NCI-H128 (cell line): ENCODE data around the gene BMS1.
"Not testable (repeated sequence)": the region's sequence is repeated elsewhere in the genome, so short reads cannot be mapped to it uniquely, and the experiment has no call there.

Experiments used
- DNase-seq: peaks from one replicate; lab custom pipeline; 2025; ENCODE audit not compliant: unreplicated experiment; lab: John Stamatoyannopoulos, UW

Gene BMS1, protein sequence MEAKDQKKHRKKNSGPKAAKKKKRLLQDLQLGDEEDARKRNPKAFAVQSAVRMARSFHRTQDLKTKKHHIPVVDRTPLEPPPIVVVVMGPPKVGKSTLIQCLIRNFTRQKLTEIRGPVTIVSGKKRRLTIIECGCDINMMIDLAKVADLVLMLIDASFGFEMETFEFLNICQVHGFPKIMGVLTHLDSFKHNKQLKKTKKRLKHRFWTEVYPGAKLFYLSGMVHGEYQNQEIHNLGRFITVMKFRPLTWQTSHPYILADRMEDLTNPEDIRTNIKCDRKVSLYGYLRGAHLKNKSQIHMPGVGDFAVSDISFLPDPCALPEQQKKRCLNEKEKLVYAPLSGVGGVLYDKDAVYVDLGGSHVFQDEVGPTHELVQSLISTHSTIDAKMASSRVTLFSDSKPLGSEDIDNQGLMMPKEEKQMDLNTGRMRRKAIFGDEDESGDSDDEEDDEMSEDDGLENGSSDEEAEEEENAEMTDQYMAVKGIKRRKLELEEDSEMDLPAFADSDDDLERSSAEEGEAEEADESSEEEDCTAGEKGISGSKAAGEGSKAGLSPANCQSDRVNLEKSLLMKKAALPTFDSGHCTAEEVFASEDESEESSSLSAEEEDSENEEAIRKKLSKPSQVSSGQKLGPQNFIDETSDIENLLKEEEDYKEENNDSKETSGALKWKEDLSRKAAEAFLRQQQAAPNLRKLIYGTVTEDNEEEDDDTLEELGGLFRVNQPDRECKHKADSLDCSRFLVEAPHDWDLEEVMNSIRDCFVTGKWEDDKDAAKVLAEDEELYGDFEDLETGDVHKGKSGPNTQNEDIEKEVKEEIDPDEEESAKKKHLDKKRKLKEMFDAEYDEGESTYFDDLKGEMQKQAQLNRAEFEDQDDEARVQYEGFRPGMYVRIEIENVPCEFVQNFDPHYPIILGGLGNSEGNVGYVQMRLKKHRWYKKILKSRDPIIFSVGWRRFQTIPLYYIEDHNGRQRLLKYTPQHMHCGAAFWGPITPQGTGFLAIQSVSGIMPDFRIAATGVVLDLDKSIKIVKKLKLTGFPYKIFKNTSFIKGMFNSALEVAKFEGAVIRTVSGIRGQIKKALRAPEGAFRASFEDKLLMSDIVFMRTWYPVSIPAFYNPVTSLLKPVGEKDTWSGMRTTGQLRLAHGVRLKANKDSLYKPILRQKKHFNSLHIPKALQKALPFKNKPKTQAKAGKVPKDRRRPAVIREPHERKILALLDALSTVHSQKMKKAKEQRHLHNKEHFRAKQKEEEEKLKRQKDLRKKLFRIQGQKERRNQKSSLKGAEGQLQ

DNA sequence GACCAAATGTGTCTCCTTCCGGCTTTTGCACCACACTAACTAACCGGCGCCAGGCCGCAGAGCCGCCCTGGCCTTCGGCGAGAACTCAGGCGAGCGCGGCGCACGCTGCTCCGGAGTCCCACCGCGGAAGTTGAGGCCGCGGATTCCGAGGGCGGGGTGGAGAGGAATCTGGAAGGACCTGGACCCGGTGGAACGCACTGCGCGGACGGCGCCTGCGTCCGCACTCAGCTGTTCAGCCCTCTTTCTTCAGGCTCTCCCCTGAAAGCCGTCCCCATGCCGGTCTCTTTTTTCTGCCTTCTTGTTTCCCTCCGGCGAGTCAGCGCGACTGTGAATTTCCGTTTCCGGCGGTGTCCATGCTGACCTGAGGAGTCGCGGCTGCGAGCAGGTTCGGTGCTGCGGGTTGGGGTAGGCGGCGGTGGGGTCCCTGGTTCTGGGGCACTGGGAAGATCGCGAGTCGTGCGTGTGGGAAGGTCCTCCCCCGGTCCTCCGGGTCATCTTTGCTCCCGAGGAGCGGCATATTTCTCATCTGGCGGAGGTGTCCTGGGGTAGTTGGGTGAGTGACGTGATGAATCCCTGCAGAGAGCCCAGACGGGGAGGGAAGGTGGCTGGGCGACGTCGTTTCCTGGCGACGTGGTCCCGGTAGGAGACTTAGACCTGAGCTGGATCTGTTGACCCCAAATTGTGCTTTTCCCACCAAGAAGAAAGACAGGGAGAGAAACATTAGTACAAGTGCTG is at the start of gene BMS1:
BMS1 (plus strand) TSS at position 350 of the 735 bp plus-strand sequence. CDS start 1,600 bp downstream, outside the sequence.
- DNase-seq = peak; percentile 55

DNA sequence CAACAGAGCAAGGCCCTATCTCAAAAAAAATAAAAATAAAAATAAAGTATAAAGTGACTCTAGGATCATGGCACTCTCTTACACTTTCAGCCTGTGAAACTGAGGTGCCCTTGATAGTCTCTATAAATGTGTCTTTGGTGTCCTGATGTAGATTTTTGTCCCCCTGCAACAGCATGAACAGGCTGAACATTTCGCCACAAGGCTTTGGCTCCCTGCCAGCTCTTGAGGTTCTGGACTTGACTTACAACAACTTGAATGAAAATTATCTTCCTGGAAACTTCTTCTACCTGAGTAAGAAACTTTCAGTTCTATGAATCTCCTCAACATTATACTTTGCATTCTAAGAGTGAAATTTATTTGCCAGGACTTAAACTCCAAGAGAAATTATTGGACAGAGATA is 48.1 kb upstream of the BMS1 start:
- DNase-seq = no peak

DNA sequence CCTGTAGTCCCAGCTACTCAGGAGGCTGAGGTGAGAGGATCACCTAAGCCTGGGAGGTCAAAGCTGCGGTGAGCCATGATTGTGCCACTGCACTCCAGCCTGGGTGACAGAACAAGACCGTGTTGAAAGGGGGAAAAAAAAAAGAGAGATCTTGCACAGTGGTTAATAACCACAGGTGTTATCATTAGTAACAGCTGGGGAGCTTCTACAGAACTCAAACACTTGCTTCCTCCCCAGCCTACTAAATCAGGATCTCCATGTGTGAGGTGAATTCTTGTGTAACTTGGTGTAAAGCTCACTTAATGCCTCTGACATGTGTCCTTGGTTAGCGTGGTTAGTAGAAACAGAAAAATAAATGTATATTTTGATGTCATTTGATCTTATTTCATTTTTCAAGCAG is 43.9 kb upstream of the BMS1 start:
- DNase-seq = no peak

DNA sequence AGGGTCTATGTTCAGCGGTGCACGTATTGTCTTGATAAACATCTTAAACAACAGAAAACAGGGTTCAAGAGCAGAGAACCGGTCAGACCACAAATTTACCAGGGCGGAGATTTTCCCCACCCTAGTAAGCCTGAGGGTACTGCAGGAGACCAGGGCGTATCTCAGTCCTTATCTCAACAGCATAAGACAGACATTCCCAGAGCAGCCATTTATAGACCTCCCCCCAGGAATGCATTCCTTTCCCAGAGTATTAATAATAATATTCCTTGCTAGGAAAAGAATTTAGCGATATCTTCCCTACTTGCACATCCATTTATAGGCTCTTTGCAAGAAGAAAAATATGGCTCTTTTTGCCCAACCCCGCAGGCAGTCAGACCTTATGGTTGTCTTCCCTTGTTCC is 41.1 kb upstream of the BMS1 start:
- DNase-seq = not testable (repeated sequence)

DNA sequence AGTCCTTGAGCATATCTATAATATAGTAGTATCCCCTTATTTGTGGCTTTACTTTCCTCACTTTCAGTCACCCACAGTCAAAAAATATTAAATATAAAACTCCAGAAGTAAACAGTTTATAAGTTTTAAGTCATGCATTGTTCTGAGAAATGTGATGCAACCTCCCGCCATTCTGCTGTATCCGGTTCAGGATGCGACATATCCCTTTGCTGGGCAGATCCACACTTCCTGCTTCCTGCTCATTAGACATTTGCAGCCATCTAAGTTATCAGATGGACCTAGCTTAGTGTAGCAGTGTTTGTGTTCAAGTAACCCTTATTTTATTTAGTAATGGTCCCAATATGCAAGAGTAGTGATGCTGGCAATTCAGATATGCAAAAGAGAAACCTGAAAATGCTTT is 38.9 kb upstream of the BMS1 start:
- DNase-seq = no peak

DNA sequence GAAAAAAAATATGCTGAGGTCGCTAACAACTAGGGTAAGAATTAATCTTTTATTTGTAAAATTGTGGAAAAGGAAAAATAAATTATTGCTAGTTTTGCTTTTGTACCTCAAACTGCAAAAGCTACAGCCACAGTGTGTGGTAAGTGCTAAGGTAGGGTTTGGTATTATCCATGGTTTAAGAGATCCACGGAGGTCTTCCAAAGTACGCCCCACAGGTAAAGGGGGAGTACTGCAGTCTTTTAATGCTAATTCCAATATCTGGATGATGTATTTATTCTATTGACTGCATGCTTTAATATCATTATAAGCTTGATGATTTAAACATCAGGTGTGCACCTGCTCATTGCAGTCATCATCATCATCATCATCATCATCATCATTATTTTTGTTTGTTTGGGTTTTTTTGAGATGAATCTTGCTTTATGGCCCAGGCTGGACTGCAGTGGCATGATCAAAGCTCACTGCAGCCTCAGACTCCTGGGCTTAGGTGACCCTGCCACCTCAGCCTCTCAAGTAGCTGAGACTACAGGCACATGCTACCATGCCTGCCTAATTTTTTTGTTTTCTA is 38.4 kb upstream of the BMS1 start:
- DNase-seq = no peak

DNA sequence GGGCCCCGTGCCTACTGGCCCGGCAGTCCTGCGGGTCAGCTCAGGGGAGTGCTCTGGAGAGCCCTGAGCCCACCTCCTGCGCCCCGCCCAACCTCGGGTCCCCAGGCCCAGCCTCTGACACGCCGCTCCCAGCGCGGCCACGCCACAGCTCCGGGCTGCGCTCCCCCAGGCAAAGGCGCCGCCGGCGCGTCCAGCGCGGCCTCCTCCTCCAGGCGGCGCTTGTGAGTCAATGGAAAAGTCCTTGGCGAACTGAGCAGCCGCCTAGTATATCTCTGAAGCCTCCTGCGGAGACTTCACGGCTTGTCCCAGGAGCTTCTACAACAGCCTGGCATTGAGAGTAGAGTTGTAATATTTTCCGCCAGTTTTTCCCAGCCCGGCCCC is 29.5 kb upstream of the BMS1 start:
- DNase-seq = no peak

DNA sequence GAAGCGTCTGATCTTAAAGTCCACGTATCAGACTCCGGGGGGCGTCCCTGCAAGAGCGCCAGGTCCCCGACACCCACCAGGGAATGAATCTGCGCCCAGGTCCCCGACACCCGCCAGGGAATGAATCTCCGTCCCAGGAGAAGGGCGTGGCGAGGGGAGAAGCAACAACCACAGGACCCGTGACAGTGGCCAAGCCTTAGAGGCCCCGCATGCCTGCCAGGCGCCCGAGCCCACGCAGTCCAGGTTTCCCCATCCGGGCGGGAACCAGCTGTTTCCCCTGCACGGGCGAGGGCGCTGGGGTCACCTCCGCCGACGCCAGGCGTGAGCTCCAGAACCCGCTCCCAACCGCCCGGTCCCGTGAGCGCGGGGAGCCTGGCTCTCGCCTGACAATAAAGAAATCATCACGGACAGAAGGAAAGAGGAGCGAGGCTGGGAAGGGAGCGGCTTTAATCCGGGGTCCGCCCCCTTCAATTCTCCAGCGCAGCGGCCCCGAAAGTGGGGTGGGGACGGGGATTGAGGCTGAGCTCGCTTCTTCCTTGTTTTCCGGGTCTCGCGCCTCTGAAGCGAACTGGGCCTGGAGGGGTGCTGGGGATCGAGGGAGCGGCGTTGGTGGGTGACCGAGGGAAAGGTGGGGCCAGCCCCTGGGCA is 29.0 kb upstream of the BMS1 start:
- no peak for DNase-seq

DNA sequence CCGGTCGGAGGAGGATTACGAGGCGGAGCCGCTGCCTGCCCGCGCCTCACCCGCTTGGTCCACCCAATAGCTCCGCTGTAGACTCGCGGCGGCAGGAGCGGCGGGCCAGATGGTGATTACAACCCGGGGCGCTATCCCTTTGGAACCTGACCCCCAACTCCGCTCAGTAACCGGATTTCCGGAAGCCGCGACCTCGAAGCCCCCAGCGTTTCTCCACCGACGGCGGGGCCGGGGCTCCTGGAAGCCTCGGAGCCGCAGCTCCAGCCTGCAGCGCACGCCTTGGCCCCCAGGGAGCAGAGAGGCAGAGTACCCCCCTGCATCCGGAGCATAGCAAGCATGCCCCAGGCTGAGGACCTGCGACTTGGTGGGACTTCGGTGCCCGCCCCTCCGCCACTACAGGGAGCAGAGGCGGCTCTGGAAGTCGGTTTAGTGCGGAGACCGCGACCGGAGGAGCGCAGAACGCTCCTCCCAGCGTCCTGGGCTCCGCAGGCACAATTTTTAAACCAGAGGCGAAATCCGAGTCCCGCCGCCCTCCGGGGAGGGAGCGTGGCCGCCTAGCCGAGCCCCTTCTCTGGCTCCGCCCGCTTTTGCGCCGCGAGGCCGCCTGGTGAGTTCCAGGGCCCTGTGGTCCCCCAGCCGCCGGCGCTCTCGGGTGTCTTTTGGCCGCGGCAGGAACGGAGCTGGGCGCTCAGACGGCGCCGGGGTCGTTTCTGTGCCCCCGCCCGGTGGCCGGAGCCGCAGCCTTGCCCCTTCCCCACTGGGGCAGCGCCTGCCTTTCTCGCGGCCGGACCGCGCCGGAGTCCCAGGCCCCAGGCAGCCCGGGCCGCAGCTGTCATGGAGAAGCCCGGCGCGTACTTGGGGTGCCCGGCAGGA is 28.2 kb upstream of the BMS1 start:
- DNase-seq = no peak

DNA sequence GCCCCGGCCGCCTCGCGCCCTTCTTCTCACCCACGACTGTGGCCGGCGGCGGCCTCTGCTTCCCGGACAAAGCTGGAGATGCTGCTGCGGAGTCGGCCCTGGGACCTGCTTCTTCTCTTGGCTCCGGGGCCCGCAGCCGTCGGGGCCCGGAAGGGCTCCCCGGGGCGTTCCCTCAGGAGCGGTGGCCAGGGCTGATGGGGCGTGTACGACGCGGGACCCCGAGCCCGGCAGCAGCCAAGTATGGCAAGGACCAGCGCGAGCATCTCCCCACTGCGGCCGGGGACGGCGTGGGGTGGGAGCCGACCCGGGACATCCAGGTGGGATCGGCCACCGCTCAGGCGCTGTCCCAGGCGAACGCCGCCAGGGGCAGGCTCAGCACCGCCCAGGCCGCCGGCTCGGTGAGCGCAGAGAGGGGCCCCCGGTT is 27.6 kb upstream of the BMS1 start:
- no peak for DNase-seq

DNA sequence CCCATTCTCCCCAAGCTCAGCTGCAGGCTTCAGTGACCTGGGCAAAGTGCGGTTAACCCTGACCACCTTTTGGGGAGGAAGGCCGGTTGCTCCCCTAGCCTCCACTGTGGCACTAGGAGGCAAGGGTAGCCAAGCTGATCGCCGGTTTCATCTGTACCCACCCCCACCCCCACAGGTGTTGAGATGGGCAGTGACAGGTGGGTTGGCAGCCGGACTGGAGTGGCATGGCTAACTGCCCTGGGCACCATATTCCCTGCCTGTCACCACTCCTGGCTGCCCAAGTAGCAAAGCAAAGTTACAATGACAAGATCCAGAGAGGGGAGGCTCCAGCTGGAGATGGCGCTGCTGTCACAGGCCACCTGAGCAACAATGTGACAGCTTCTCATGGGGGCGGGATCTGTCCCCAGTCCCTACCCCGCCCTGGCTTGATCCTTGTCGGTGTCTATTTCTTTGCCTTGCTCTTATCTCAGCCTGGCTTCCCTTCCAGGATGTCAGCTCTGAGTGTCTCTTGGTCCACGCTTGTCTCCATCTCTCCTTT is 27.0 kb upstream of the BMS1 start:
- no peak for DNase-seq

DNA sequence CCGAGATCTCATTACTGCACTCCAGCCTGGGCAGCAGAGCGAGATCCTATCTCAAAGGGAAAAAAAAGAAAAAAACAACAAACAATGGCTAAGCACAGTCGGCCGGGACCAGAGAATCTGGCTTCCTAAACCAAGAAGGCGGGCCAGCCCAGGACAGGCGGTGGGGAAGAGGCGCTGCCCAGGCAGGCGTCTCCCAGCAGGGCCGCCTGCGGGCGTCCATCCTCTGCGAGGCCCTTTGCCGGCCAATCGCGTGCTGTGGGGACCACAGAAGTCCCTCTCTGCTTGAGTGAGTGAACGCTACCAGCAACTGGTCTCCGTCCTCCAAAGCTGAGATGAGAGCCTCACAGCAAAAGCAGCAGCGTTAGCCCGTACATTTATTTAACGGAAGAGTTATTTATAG is 14.7 kb upstream of the BMS1 start:
- no peak for DNase-seq

DNA sequence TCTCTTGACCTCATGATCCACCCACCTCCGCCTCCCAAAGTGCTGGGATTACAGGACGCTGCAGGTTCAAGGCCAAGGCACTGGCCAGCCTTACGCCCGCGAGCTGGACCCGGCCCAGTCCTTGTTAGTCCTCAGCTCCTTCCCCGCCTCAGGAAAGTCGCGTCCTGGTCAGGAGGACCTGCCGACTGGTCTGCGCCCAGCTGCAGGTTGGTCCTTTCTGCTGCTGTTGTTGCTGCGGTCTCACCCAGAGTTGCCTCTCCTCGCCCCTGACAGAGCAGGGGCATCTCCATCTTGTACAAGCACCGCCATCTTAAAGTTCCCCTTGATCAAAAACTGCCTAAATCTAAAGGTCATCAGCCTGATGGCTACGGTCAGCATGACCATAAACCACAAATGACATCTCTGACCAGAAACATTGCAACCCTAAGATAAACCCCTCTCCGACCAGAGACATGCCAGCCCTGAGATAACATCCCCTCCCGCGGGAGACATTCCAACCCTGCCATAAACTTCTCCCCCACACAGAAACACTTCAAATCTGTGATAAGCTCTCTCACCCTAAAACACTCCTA is 13.9 kb upstream of the BMS1 start:
- DNase-seq = no peak

DNA sequence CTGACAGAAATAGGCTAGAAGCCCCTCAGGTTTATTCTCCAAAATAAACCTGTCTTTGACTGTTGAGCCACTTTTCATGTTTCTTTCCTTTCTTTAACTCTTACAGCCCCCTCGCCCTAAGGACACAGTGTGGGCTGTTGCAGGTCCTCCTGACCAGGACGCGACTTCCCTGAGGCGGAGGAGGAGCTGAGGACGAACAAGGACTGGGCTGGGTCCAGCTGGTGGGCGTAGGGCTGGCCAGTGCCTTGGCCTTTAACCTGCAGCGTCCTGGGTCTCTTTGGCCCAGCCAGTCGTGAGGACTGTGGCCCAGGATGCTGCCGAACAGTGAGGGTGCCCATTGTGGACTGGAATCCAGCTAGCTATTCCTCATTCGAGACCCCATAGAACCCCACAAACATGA is 13.4 kb upstream of the BMS1 start:
- DNase-seq = no peak

DNA sequence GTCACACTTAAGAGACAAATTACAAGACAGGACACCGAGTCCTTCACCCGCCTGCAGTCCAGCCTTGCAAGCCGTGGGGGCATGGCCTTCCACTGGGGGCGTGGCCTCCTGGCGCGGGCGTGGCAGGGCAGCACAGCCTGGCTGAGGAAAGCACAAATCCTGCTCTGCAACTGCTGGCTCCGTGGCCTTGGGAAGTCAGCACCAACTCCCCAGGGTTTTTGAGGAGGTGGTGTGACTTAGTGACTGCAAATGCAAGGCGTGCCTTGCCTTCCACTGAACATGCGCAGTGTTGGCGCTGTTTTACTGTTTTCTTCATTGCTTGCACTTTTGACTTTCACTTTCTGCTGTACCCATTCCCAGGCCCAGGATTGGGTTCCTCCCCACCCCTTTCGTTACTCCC is 12.9 kb upstream of the BMS1 start:
- no peak for DNase-seq

DNA sequence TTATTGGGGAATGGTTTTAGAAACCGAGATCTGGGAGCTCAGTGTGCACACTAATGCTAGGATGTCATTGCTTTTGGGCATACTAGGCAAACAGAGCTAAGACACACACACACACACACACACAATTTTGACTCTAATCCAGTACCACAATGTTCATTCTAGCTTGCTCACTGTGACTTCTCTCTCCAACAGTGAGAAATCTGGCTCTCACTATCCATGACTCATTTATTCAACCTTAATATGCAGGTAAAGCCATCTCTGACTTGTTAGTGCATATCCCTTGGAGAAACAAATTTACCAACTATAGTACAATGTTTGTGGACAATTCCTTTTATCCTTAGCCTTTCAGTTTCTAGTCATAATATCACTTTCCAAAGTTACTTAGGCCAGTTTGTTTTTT is 5.9 kb upstream of the BMS1 start:
- no peak for DNase-seq

DNA sequence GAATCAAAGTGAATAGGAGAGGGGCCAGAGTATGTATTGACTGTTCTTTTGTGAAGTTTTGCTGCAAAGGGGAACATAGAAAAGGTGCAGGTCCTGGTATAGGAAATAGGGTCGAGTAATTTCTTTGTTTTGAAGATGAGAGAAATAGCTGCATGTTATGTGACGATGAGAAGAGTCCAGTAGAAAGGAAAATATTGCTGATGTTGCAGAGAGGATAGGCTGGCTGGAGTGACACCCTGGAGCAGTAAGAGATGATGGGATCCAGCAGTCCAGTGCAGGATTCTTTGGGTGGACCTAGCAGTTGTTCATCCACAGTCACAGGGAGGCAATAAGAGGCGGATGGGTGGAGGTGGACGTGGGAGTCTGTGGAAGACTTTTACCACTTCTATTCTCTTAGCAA is 2.1 kb upstream of the BMS1 start:
- DNase-seq = no peak

DNA sequence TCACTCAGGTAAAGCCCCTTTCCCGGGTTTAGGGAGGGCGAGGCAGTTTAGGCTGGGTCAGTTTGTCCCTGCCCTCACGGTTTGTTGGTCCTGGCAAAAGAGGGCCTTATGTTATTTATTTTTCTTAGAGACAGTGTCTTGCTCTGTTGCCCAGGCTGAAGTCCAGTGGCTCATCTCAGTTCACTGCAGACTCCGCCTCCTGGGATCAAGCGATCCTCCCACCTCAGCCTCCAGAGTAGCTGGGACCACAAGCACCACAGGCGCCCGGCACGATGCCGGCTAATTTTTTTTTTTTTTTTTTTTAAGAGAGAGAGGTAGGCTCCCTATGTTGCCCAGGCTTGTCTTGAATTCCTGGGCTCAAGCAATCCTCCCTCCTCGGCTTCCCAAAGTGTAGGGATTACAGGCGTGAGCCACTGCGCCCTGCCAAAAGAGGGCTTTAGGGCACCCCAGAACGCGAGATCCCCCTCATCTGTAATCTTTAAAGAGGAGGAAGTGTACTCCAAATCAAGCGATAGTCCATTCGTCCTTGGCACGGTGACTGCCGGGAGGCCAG is 626 bp upstream of the BMS1 start:
- no peak for DNase-seq
